DOHH2 (cell line): ENCODE results near the gene ACSBG1.

Experiments
- CTCF ChIP-seq: fragments of 200-600 bp; sonication (generic); IDR thresholded peaks from one replicate; pipeline ENCODE4 v1.5.1; 2014; ENCODE audit warnings: antibody characterized with exemption, mild to moderate bottlenecking, low read depth, low read length; ENCODE audit not compliant: poor library complexity, severe bottlenecking
- EZH2phosphoT487 ChIP-seq: fragments of 200-600 bp; sonication (generic); IDR thresholded peaks from 2 replicates; pipeline ENCODE4 v1.6.1; 2017; ENCODE audit warnings: borderline replicate concordance, mild to moderate bottlenecking, antibody characterized with exemption, low read length, moderate library complexity, mixed read lengths

- TF ChIP-seq CTCF, result no peak
- no peak for TF ChIP-seq EZH2phosphoT487
Measured at GRCh38 chr15:78203346-78204225, 30.8 kb downstream of the ACSBG1 start.
